Testis (tissue), 3 donors: Measurements from ENCODE around the gene TMEM269. TPM values are rescaled to one million over a fixed set of nuclear protein-coding genes. Genes with fewer than 3 reads are reported as not detected.

ENCODE experiments used
- DNase-seq: peaks from one replicate; pipeline ENCODE4 v3.0.0-alpha.2; 2019
- H3K27ac ChIP-seq, 2 donors: fragments of 200-600 bp; sonication (generic); one replicate each; pipeline ENCODE4 v1.5.1; 2019
- H3K27me3 ChIP-seq: fragments of 200-600 bp; sonication (generic); one replicate; pipeline ENCODE4 v1.5.1; 2019
- H3K36me3 ChIP-seq: fragments of 200-600 bp; sonication (generic); one replicate; pipeline ENCODE4 v1.5.1; 2017; ENCODE audit warnings: low read depth; ENCODE audit errors: missing control alignments
- H3K4me1 ChIP-seq: fragments of 200-600 bp; sonication (generic); one replicate; pipeline ENCODE4 v1.5.1; 2019
- H3K4me3 ChIP-seq, 2 donors: fragments of 200-600 bp; sonication (generic); one replicate each; pipeline ENCODE4 v1.5.1; 2017 to 2019
- H3K9me3 ChIP-seq: fragments of 200-600 bp; sonication (generic); one replicate; pipeline ENCODE4 v1.5.1; 2017
- POLR2A ChIP-seq: fragments of 450-650 bp; IDR thresholded peaks from one replicate; pipeline ENCODE4 v1.6.1; 2017; ENCODE audit warnings: antibody characterized with exemption, mild to moderate bottlenecking, moderate library complexity
- WGBS, 2 donors: methylation state at CpG; one replicate each; pipeline ENCODE4 v1.1.5; 2018; 5-methylcytosine and 5-hydroxymethylcytosine counted together
- intact Hi-C: fragments of 100-400 bp; cut with DNase I; formaldehyde crosslinking; loops from one replicate; pipeline ENCODE4 v1.15.1; 2023; ENCODE audit warnings: low total_unique reads
- polyA plus RNA-seq: library from polyadenylated mRNA; stranded (reverse); fragments of 350-450 nt; fragmentation: Illumina TruSeq; extraction: RNeasy Lipid Tissue Mini Kit (QIAGEN cat#74804); gene quantifications from one replicate; pipeline ENCODE4 v1.2.3, GENCODE V29; 2014; ENCODE audit warnings: low read depth, low replicate concordance; ENCODE audit not compliant: insufficient read depth
- total RNA-seq, 2 donors: library from RNA; depleted of rRNA; stranded (reverse); fragments of >200 nt; gene quantifications; one replicate each; pipeline ENCODE4 v1.2.3, GENCODE V29; 2016
- TF ChIP-seq, protein P1 (sequence below), 3 experiments: fragments of 450-650 bp in 2 of 3; fragments of 200-600 bp in 1 of 3; sonication (generic) in 1 of 3; IDR thresholded peaks; one replicate each; pipeline ENCODE4 v1.5.1; 2016 to 2019; ENCODE audit warnings: antibody characterized with exemption in 3 of 3, mild to moderate bottlenecking in 2 of 3, moderate library complexity in 1 of 3

The TMEM269 gene
- total and polyA plus RNA-seq, 3 donors from 2014 or later: 0.68 to 3.5 (median 1.6) TPM

DNA sequence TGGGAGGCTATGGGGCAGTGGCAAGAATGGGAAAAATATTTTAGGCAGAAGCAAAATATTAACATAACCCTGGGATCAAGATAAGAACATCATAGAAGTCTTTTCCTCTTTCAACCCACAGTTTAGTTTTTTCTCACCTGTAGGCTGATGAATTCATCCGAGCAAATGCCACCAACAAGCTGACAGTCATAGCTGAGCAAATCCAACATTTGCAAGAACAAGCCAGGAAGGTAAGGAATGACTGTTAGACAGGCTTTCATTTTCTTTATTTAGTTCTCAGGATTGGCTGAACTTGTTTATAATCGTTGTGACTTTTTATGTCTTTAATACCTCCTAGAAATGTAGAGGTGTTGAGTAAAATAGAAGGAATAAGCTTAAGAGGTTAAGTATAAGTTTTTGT is 11.4 kb upstream of the TMEM269 start:
- WGBS, 2 donors: 46 to 91% methylated on average over 2 of the region's 2 CpGs
- H3K4me3 ChIP-seq: no peak overlapping the region
- no peak overlapping the region for H3K27ac ChIP-seq
- H3K9me3 ChIP-seq: no peaks in the 10 kb centered on the region
- DNase-seq: no peak
- intact Hi-C loops: no loop called here
- no peaks in the 10 kb centered on the region for H3K36me3 ChIP-seq
- no peak for TF ChIP-seq POLR2A
- no peaks in the 10 kb centered on the region for H3K27me3 ChIP-seq
- H3K4me1 ChIP-seq: no peaks in the 10 kb centered on the region

DNA sequence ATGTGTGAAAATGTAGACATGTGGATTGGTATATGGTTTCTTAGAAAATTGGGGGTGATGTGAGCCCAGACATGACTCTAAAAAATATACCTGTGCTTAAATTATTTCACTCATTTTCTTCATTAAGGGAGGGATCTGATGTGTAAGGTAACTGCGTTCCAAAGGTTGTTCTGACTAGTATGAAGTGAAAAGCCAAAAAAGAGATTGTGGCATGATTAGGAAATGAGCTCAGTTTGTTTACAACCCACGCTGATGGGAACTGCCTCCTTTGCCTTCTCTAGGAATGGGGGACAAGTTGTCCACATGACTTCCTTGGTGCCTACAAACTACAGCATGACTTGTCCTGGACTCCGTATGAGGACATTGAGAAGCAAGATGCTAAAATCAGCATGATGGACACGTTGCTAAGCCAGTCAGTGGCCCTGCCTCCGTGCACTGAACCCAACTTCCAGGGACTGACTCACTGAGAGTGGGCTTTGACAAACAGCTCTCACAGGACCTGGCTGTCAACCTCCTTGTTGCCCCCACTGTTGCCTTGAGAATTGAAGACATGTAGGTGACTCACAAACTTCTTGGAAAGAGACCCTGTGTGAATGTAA is 9.8 kb upstream of the TMEM269 start:
- no peak for DNase-seq
- no peak overlapping the region for H3K4me3 ChIP-seq
- intact Hi-C loops: no loop called here
- H3K4me1 ChIP-seq: no peaks in the 10 kb centered on the region
- no peaks in the 10 kb centered on the region for H3K27me3 ChIP-seq
- no peaks in the 10 kb centered on the region for H3K36me3 ChIP-seq
- TF ChIP-seq, protein P1, sequence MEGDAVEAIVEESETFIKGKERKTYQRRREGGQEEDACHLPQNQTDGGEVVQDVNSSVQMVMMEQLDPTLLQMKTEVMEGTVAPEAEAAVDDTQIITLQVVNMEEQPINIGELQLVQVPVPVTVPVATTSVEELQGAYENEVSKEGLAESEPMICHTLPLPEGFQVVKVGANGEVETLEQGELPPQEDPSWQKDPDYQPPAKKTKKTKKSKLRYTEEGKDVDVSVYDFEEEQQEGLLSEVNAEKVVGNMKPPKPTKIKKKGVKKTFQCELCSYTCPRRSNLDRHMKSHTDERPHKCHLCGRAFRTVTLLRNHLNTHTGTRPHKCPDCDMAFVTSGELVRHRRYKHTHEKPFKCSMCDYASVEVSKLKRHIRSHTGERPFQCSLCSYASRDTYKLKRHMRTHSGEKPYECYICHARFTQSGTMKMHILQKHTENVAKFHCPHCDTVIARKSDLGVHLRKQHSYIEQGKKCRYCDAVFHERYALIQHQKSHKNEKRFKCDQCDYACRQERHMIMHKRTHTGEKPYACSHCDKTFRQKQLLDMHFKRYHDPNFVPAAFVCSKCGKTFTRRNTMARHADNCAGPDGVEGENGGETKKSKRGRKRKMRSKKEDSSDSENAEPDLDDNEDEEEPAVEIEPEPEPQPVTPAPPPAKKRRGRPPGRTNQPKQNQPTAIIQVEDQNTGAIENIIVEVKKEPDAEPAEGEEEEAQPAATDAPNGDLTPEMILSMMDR (IDR thresholded peaks at IDR 0.05): no peak
- TF ChIP-seq POLR2A: no peak
- no peak overlapping the region for H3K27ac ChIP-seq
- WGBS, 2 donors: 87 to 93% methylated on average over 5 of the region's 5 CpGs
- no peaks in the 10 kb centered on the region for H3K9me3 ChIP-seq

DNA sequence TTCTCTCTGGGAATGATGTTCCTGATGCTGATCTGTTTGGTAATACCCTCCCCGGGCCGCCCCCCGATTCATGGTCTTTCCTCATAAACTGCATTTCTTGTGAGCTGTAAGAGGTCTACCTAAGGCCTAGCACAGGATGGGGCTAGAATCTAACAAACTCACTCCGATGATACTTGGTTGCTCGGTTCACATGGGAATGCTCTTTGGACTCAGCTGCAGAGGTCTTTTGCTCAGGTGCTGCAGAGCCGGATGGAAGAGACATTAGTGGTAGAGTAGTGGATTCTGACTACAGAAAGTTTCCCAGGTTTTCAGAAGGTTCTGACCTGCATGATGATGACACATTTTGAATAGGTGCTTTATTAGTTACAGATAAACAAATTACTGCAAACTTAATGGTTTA is 8.3 kb upstream of the TMEM269 start:
- no peak for TF ChIP-seq POLR2A
- TF ChIP-seq, protein P1 (IDR thresholded peaks at IDR 0.05): no peak
- 91 to 95% methylated on average over 6 of the region's 6 CpGs for WGBS, 2 donors
- intact Hi-C loops: no loop called here

DNA sequence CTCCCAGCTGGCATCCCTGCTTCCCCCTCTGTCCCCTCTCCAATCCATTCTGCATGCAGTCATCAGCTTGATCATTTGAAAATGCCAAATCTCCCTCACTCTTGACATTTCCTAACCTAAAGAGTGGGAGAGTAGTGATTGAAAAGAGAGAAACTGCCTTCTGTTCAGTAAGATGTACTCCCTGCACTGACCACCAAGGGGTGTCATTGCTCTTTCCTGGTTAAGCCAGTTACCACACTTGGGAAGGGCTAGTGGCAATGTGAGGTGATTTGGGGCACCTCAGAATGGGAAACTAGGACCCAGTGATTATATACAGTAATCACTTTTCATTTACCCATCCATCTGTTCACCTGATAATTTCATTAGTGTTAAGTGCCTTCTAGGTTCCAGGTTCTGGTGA is 6.9 kb upstream of the TMEM269 start:
- TF ChIP-seq POLR2A: no peak
- TF ChIP-seq, protein P1 (IDR thresholded peaks at IDR 0.05): peak in 2 of 3 experiments; percentile 47 to 50
- intact Hi-C loops: no loop called here
- DNase-seq: peak; percentile 47
- no peak overlapping the region for H3K4me3 ChIP-seq
- H3K36me3 ChIP-seq: no peaks in the 10 kb centered on the region
- H3K9me3 ChIP-seq: no peaks in the 10 kb centered on the region
- no peaks in the 10 kb centered on the region for H3K4me1 ChIP-seq
- H3K27me3 ChIP-seq: no peaks in the 10 kb centered on the region
- H3K27ac ChIP-seq: no peak overlapping the region

More for the DNA sequence above, 8.3 kb upstream of the TMEM269 start:
- Histone ChIP-seq H3K4me1 (no peaks in the 10 kb centered on the region), H3K9me3 (no peaks in the 10 kb centered on the region), H3K27me3 (no peaks in the 10 kb centered on the region), H3K27ac (no peak overlapping the region), H3K4me3 (no peak overlapping the region), H3K36me3 (no peaks in the 10 kb centered on the region)
- DNase-seq: no peak

DNA sequence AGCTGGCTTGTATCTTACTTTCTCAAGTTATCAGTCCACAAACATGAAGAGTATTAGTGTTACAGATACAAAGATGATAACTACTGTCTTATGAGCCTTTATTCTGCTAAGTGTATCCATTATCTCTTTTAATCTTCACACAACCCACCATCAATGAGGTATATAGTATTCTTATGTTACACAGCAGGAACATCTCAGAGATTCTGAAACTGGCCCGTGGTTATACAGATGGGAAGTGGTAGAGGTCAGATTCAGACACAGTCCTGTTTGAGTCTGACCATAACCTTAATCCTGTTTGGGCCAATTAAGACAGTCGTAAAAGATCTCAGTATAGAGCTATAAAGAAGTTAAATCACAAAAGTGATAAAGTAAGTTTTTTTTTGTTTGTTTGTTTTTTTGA is 5.1 kb upstream of the TMEM269 start:
- DNase-seq: no peak
- no peak overlapping the region for H3K27ac ChIP-seq
- intact Hi-C loops: no loop called here
- TF ChIP-seq, protein P1 (IDR thresholded peaks at IDR 0.05): no peak
- no peak for TF ChIP-seq POLR2A
- H3K9me3 ChIP-seq: no peaks in the 10 kb centered on the region
- no peaks in the 10 kb centered on the region for H3K36me3 ChIP-seq
- H3K4me3 ChIP-seq: no peak overlapping the region
- no peaks in the 10 kb centered on the region for H3K4me1 ChIP-seq
- 86 to 89% methylated on average over 2 of the region's 2 CpGs for WGBS, 2 donors
- H3K27me3 ChIP-seq: no peaks in the 10 kb centered on the region
